Stimulated activated CD8-positive, alpha-beta memory T cell treated with anti-CD3 and anti-CD28 coated beads, Interleukin-15, amount 100 ng/mL, for 4 hours (primary cell): Measurements from ENCODE around the gene TUBA3E.
"Not testable (repeated sequence)": the region's sequence is repeated elsewhere in the genome, so short reads cannot be mapped to it uniquely, and the experiment has no call there.

ENCODE experiments used
- DNase-seq, 2 donors: peaks; one replicate each; pipeline ENCODE4 v3.0.0-alpha.2; 2020; ENCODE audit warnings: low read depth in 2 of 2

Gene TUBA3E

DNA sequence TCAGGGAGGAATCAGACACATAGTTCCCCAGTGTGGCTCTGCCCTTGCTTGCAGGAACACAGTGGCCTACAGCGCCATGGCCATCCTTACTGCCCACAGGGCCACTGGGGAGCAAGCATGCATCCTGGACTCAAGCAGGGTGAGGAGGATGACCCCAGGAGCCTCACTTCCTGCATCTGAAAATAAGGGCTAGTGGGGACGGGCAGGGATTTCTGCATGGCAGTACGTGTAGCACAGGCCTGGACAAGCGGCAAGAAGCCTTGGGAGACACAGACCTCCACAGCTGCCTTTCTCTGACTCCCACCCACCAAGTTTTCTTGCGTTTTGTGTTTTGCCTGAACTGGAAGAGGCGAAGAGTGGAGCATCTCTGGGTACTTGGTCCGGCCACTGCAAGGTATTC lies 35.8 kb downstream of the TUBA3E start:
- DNase-seq, result not testable (repeated sequence)

GRCh38 chr2:130160838-130161705 lies 37.2 kb downstream of the TUBA3E start:
- not testable (repeated sequence) for DNase-seq

- no peak for DNase-seq
Measured at GRCh38 chr2:130160131-130160530, 38.1 kb downstream of the TUBA3E start.

- not testable (repeated sequence) for DNase-seq
Measured at GRCh38 chr2:130159376-130159775, 38.9 kb downstream of the TUBA3E start.

- DNase-seq, result no peak
Measured at GRCh38 chr2:130158631-130159030, 39.6 kb downstream of the TUBA3E start.

DNA sequence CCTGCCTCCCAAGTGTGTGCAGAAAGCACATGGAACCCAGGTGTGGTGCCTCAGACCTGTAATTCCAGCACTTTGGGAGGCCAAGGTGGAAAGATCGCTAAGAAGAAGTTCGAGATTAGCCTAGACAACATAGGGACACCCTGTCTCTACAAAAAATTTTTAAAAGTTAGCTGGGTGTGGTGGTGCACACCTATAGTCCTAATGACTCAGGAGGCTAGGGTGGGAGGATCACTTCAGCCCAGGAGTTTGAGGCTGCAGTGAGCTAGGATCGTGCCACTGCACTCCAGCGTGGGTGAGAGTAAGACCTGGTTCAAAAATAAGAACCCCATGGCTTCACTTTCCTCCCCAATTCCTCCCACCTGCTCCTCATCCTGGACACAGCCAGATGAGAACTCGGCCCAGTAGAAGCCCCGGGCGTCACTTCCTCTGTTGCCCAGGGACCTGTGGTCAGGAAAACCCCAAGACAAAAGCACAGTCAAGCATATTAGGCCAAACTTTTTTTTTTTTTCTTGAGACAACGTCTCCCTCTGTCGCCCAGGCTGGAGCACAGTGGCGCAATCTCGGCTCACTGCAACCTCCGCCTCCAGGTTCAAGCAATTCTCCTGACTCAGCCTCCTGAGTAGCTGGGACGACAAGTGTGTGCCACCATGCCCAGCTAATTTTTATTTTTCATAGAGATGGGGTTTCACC lies 40.3 kb downstream of the TUBA3E start:
- DNase-seq, result not testable (repeated sequence)

GRCh38 chr2:130157354-130157753 lies 40.9 kb downstream of the TUBA3E start:
- not testable (repeated sequence) for DNase-seq

- DNase-seq, result no peak
Measured at GRCh38 chr2:130156624-130157004, 41.6 kb downstream of the TUBA3E start.

DNA sequence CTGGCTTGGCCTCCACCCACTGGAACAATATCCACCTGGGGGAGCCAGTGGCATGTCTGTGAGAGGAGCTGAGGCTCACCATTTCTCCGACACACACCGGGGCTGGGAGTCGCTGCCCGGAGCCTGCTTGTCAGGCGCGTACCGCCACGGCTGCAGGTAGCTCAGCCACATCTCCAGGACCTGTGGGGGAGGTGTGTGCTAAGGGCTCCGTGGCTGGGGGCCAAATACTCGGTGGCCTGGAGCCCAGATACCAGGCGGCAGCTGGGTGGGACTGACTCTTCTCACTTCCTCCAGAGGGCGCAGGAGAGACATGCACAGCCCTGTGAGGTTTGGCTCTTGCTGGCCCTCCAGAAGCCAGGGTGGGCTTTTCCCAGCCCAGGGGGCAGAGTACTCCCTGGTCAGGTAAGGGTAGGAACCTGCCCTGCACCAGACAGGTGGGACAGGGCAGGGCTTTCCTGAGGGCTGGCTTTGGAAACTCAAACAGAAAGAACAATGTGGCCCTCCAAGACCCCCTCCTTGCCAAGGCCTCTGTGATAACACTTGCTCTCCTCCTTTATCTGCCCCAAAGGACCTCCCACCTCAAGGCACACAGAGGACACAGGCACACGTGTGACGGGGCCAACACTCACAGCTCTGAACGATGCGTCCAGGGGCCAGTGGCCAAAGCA lies 42.1 kb downstream of the TUBA3E start:
- DNase-seq, result not testable (repeated sequence)

- no peak for DNase-seq
Measured at GRCh38 chr2:130154773-130155765, 43.2 kb downstream of the TUBA3E start.

GRCh38 chr2:130154423-130154770 lies 43.8 kb downstream of the TUBA3E start:
- DNase-seq, result not testable (repeated sequence)

GRCh38 chr2:130153721-130154422 lies 44.4 kb downstream of the TUBA3E start:
- DNase-seq, result not testable (repeated sequence)

DNA sequence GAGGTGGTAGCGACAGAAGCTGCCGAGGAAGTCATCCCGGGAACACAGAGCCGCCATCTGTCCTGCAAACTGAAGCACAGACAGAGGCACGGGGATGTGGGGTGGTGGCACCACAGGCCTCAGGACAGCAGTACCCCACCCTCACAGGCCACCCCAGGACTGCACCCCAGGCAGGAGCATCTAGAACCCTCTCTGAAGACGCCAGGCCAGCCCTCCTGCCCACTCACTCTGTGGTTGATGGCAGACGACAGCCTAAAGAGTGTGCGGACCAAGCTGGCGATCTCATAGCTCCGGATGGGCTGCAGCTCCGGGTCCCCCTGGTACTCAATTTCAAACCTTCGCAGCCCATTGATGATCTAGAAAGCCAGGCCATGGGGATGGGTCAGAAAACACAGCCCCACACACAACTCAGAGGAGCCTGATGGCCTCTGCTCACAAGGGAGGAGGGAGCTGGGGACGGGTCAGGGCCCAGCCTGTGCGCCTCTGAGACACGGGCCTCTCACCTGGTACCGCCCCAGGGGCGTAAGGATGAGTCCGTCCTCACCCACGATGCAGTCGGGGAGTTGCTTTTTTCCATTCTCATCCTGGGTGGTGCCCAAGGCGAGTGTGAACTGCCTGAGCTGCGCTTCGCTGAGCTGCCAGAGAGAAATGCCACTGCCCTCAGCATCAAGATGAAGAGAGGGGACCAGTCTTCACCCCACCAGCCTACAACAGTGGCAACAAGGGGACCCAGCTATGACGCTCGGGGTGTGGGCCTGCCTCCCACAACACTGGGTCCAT lies 45.2 kb downstream of the TUBA3E start:
- DNase-seq, result no peak

DNA sequence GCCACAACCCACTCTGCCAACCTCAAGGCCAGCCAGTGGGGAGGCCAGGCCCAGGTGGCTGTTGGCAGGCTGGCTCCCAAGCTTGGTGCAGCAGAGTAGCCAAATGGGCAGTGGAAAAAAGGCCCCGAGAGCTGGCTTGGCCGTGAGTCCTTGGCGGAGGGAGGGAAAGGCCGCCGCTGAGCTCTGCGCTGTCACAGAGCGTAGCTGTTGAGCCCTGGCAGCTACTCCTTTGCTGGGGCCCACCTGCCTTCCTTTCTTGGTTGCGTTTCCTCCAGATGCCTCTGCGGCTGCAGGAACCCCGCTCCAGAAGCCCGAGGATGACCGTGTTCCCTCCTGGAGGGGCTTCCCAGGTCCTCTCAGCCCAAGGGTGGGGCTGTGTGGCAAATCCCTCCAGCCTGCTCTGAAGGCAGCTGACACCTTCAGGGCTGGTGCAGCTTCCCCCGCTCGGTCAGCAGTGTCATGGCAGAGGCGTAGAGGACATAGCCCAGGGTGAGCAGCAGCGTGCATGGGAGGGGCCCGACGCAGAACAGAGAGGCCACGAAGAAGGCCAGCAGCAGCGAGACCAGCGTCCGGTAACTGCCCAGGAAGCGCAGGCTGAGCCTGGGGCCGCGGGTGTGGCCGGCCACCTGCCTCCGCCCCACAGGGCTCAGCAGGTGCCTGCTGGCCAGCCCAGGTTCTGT lies 46.0 kb downstream of the TUBA3E start:
- DNase-seq, result not testable (repeated sequence)

DNA sequence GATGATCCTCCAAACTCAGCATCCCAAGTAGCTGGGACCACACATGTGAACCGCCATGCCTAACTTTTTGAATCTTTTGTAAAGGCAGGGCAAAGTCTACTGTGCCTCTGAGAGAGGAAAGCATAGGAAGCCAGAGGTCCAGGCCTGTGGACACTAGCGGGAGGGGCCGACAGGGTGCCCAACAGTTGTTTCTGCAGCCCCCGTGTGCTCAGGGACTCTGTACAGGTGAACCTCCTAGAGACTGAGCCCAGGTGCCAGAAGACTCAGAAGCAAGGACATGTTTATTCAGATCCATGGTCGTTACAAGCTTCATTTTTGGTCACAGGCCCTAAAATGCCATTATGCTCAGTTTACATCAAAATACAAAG lies 47.1 kb downstream of the TUBA3E start:
- DNase-seq, result not testable (repeated sequence)

DNA sequence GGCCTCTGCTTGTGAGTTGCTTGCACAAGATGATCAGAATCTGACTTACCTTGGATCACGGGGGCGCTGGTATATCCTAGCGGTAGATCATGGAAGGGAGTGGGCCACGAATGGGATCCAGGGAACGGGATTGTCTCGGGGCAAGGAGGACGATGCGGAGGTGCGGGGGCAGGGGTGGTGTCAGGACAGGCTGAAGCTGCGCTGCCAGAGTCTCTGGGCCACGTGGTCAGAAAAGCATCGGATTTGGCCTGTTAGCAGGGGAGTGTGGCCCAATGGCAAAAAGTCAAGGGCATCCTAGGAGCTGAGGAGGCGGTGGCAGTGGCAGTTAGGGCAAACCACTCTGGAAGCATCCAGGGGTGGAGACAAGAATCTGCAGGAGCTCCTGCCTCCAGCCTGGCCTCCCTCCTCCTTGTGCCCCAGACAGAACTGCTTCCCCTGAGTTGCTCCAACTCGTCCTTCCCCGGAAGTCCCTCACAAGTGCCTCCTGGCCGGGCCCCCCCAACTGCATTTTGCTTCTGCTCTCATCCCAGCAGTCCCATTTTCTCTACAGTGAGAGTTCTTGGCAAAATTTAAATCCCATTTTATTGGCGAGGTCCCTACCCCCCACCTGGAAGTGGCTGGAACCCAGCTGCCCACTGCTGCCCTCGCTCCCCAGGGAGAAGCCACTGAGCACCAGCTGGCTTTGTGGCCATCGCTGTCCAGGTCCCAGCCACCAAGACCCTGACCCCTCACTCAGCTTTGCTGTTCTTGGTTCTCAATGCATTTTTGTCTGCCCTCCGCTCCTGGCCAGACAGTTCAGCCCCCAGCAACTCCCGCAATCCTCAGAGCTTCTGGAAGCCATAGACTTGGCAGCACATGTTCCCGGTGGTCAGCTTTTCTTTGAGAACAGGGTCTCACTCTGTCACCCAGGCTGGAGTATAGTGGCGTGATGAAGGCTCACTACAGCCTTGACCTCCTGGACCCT lies 47.8 kb downstream of the TUBA3E start:
- DNase-seq, result no peak

- not testable (repeated sequence) for DNase-seq
Measured at GRCh38 chr2:130148515-130148914, 49.7 kb downstream of the TUBA3E start.

GRCh38 chr2:130145006-130145414 lies 53.2 kb downstream of the TUBA3E start, which contains the start of gene CCDC74B:
TSS of gene CCDC74B (minus strand) at chr2:130145112. CDS start at chr2:130144996, 116 bp downstream.
- DNase-seq, result peak; percentile 6 to 23
